ENCODE measurements around the gene CLEC1A. TPM values are rescaled to one million over a fixed set of nuclear protein-coding genes. Genes with fewer than 3 reads are reported as not detected.

The CLEC1A gene
- total and polyA plus RNA-seq, 11 donors = 1.2 to 7.3 (median 2.5) TPM

- no peaks in the 10 kb centered on the region for H3K27me3 ChIP-seq
- peak overlapping the region; percentile 47 to 91 (median 78) for H3K27ac ChIP-seq
- peak; percentile 81 to 95 (median 88) for ATAC-seq
- peak overlapping the region in 2 of 12 donors; percentile 2 to 4 for H3K4me3 ChIP-seq
- no peaks in the 10 kb centered on the region for H3K9me3 ChIP-seq
- peaks cover 0 to 24% (median 3%) of the 10 kb centered on the region in 9 donors for H3K36me3 ChIP-seq
- intact Hi-C loops (cut with DNase I) = loop anchor here in 2 of 10 donors (1.0 to 2.0 kb wide), 2 partner anchors 29 to 31 kb away; no protein-coding TSS in a partner anchor
- TF ChIP-seq POLR2A (IDR thresholded peaks at IDR 0.05) = no peak
- no peak for TF ChIP-seq CTCF (IDR thresholded peaks at IDR 0.05)
- WGBS, 4 donors = 27 to 33% (median 28%) methylated on average over 3 of the region's 3 CpGs
- H3K4me1 ChIP-seq = peaks cover 0 to 43% (median 11%) of the 10 kb centered on the region in 12 donors
- DNase-seq = peak in 2 of 5 donors; percentile 27 to 33
These were observed 30.8 kb downstream of the CLEC1A start for GRCh38 chr12:10067942-10068341.

GRCh38 chr12:10067264-10067663, 31.5 kb downstream of the CLEC1A start:
- TF ChIP-seq POLR2A (IDR thresholded peaks at IDR 0.05) (no peak), CTCF (IDR thresholded peaks at IDR 0.05) (no peak)
- Histone ChIP-seq H3K4me1 (peaks cover 0 to 43% (median 11%) of the 10 kb centered on the region in 12 donors), H3K9me3 (no peaks in the 10 kb centered on the region), H3K27ac (peak overlapping the region; percentile 45 to 91 (median 78)), H3K36me3 (peaks cover 0 to 19% (median 0%) of the 10 kb centered on the region in 9 donors), H3K4me3 (peak overlapping the region in 2 of 12 donors; percentile 2 to 4), H3K27me3 (no peaks in the 10 kb centered on the region)
- ATAC-seq (peak in 1 of 4 donors; percentile 27), DNase-seq (no peak)
- 57 to 68% (median 58%) methylated on average over 4 of the region's 4 CpGs for WGBS, 4 donors
- intact Hi-C loops (cut with DNase I) = no loop called here

- no peak overlapping the region for H3K27ac ChIP-seq
- no peaks in the 10 kb centered on the region for H3K9me3 ChIP-seq
- H3K4me1 ChIP-seq = peaks cover 0 to 42% (median 11%) of the 10 kb centered on the region in 12 donors
- intact Hi-C loops (cut with DNase I) = no loop called here
- 58 to 85% (median 67%) methylated on average over 4 of the region's 4 CpGs for WGBS, 4 donors
- ATAC-seq (no peak), DNase-seq (no peak)
- no peak overlapping the region for H3K4me3 ChIP-seq
- peaks cover 0 to 2% (median 0%) of the 10 kb centered on the region in 9 donors for H3K36me3 ChIP-seq
- no peaks in the 10 kb centered on the region for H3K27me3 ChIP-seq
- TF ChIP-seq POLR2A (IDR thresholded peaks at IDR 0.05) = no peak
- no peak for TF ChIP-seq CTCF (IDR thresholded peaks at IDR 0.05)
These were observed 33.5 kb downstream of the CLEC1A start for GRCh38 chr12:10065241-10065640.

GRCh38 chr12:10058387-10058786, 40.4 kb downstream of the CLEC1A start:
- Histone ChIP-seq H3K4me1 (no peaks in the 10 kb centered on the region), H3K27ac (no peak overlapping the region), H3K4me3 (no peak overlapping the region), H3K36me3 (no peaks in the 10 kb centered on the region), H3K27me3 (no peaks in the 10 kb centered on the region), H3K9me3 (no peaks in the 10 kb centered on the region)
- ATAC-seq = no peak
- TF ChIP-seq POLR2A (IDR thresholded peaks at IDR 0.05) (no peak), CTCF (IDR thresholded peaks at IDR 0.05) (no peak)
- 79 to 90% (median 87%) methylated on average over 5 of the region's 5 CpGs for whole genome bisulfite sequencing, 4 donors
- intact Hi-C loops (cut with DNase I) = no loop called here
- DNase-seq = no peak
